HG03520 (cell line): Measurements from ENCODE around the gene AOPEP.
"Not testable (repeated sequence)": the region's sequence is repeated elsewhere in the genome, so short reads cannot be mapped to it uniquely, and the experiment has no call there.

ENCODE experiments used
- ATAC-seq: cut with Tn5 transposase; IDR thresholded peaks from one replicate; pipeline ENCODE4 v1.9.1; 2021; ENCODE audit warnings: mild to moderate bottlenecking, moderate library complexity; ENCODE audit not compliant: unreplicated experiment

The AOPEP gene

DNA sequence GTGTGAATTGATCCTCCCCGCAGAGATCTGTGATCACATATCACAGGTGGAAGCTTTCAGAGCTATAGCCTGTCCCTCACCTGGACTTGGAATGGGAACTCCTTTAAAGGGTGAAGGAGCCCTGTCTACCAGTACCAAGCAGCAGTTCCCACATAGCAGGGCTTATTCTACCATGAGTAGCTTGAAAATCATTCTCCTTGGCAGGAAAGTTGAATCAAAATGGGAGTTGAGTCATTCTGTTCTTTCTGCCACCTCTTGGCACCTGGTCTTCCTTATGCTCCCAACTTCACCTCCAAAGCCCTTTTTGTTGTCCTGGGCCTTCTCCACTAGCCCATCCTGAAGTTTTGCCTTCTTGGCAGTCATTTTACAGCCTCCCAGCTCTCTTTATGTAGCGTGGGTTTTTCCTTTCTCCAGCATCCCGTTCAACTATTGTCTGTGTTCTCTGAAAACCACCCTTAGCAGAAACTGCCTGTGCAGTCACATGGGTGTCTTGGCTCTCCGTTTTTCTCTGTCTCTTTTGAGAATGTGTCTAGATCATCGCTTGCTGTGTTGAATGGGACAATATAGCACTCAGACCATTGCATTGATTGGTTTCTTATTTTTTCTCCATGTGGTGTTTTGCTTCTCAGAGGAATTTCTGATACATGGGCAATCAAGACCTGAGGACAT, 222.2 kb downstream of the AOPEP start:
- no peak for ATAC-seq

DNA sequence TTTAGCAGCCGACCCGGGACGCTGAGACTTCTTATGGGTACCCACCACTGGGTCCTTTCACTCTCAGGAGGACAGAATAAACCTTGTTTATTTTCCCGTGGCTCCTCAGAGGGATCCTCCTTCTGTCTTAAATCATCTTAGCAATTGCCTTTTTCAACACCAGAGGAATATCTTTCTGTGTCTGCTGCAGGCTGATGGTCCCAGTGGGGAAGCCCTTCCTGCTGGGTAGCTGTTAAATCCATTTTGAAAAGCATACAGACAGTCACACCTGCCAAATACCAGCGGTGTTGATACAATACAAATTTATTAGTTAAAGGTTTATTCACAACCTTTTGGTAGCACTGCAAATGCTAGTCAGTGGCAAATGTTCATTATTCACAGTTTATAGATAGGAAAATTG, 222.9 kb downstream of the AOPEP start:
- no peak for ATAC-seq

DNA sequence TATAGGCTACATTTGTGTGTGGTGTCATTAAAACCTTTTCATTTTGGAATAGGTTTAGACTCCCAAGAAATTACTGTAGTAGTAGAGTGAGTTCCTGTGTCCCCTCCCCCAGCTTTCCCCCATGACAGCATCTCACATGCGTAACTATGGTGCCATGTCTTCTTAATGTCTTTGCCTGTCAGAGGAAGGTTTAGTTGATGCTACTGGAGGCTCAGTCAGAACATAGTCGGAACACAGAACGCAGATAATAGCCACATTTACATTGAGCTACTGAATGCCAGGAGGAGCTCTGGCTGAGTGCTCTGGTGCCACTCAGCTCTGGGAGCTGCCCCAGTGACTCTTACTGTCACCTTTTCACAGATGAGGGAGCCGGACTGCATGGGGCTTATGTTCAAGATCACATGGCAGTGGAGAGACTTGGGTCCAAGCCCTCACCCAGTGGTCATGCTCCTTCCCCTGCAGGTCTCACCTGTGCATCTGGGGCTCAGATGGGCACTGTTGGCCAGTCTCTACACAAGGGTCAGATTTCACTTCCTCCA, 223.6 kb downstream of the AOPEP start:
- no peak for ATAC-seq

DNA sequence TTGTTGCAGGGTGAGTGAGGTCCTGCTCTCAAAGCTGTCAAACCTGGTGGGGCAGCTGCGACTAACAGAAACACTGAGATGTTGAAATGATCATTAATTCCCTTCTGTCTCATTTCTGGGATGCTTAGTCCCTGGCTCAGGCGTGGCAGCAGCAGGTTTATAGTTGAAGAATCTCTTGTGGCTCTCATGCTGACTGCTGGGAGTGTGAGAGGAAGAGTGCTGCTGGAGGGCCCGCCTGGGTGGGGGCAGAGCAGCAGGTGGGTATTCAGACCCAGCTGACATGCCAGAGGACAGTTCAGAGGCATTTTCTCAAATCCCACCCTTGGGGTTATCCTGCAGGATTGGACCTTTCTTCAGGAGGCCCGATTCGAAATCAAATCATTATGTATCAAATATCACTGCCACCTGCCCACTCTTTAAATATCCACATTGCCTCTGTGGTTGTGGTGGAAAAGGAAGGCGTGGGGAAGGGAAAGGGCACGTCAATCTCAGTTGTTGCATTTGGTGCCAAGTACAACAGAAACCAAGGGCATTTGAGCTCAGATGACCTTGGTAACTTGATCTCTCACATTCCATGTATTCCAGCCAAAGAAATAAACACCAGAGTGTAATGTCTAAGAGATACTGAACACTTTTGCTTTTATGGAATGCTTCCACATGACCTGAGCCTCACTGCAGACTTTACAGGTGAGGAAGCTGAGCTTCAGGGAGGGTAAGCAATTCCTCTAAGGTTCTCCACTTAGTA, 224.3 kb downstream of the AOPEP start:
- no peak for ATAC-seq

DNA sequence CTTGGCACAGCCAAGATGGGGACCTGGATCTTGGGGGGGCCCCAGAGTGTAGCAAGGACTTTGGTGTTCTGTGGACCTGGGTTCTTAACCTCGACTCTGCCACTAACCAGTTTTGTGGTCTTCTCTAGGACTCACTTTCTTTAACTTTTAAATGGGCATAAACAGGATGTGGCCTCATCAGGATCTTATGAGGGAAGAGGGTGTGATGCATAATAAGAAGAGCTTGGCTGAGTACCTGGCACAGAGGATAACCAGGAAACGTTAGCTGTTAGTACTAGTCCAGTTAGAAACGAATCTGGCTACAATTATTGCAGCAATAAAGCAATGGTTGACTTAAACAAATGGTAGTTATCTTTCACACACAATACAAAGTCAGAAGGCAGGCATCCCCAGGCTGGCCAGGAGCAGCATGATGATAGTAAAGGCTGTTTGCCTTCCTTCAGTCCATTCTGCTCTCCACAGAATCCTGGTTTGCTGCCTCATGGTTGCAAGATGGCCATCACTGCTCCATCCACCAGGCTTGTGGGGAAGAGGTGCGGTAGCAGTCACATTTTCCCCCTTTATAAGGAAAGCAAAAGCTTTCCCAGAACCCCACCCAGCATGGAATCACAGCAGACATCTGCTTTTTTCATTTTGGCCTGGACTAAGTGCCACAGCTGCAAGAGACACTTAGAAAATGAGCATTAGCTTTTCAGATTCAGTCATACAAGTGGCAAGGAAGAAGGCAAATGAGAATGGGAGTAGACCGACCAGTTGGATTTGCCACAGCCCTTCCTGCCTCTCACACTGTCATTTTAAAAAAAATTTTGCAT, 225.0 kb downstream of the AOPEP start:
- no peak for ATAC-seq

DNA sequence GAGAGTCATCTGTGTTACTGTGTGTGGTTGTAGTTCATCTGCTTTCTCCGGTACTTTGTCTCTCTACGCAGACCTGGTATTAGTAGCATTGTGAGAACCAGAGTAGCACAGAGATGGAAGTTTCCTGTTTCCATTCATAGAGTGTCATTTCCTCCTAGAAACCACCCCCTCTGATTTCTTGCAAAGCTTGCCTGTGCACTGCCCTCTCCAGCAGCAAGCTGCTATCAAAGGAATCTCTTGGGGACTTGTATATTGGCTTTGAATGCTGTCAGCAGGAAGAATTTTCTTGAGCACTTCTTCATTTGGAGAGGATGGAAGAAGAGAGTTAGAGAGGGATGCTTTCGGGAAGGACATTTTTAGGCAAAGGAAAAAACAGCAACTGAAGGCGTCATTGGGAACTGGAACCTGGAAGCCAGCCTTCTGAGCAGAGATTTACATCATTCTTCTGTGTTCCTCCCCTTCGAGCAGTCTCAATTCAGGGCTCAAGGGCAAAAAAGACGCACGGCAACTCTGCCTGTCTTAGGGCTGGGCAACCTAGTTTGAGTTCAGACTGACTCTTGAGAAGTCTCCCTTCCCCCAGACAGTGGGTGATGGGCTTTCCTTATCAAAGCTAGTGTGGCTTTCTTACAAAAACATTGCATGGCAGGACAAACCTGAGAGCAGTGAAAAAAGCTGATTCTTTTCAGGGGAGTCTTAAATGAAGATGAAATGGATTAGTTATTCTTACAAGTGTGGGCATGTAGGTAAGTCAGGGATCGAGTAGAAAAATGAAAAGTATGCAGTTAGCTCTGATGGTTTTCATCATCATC, 226.3 kb downstream of the AOPEP start:
- ATAC-seq: peak; percentile 76

DNA sequence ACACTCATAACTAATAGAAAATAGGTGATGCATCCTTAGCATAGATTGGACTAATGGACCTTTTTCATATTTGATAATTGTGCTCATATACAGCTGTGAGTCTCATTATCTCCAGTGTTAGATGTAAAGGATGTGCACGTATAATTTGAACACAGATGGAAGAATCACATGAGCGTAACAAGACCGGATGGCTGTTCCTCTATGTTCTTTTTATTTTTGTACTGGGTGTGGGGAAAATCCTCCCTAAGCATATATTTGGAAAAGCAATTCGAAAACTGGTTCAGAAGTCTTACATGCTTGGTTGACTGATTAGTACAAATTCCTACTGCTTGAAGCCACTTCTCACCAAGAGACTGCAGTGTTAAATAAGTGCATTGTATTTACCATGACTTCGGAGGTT, 230.2 kb downstream of the AOPEP start:
- no peak for ATAC-seq

DNA sequence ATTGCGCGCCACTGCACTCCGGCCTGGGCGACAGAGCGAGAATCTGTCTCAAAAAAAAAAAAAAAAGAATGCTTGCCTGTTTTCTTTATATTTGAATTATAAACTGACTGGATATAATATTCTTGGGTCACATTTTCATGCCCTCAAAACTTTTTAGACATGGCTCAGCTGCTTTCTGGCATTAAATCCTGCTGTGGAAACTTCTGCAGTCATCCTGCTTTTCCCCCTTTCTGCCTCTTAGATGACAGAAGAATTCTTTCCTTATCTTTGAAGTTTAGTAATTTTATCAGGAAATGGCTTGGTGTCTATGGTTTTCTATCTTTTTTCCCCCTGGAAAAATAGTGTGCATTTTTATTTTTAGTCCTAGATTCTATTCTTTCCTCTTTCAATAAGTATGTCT, 234.5 kb downstream of the AOPEP start:
- ATAC-seq: no peak

DNA sequence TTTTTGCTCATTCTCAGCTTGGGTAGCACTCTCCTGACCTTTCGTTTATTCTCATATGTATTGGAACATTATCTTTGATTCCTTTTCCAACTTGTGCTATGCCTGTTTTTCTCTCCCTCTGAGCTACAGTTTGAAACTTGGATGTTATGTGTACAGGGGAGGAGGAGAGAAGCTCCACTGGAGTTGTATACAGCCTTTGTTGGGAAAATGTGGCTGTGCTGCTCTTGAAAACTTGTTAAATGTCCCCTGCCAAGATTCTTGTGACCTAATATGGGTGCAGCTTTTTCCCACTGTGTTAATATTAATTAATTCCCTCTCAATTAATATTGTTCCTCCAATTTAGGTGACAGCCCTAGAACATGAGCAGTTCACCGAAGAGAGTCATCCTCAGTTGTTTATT, 235.4 kb downstream of the AOPEP start:
- ATAC-seq: no peak

DNA sequence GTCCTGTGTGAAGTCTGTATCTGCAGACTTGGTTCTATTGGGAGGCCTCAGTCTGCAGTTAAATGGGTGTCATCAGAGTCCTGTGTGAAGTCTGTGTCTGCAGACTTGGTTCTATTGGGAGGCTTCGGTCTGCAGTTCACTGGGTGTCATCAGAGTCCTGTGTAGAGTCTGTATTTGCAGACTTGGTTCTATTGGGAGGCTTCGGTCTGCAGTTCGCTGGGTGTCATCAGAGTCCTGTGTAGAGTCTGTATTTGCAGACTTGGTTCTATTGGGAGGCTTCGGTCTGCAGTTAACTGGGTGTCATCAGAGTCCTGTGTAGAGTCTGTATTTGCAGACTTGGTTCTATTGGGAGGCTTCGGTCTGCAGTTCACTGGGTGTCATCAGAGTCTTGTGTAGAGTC, 239.1 kb downstream of the AOPEP start:
- not testable (repeated sequence) for ATAC-seq

DNA sequence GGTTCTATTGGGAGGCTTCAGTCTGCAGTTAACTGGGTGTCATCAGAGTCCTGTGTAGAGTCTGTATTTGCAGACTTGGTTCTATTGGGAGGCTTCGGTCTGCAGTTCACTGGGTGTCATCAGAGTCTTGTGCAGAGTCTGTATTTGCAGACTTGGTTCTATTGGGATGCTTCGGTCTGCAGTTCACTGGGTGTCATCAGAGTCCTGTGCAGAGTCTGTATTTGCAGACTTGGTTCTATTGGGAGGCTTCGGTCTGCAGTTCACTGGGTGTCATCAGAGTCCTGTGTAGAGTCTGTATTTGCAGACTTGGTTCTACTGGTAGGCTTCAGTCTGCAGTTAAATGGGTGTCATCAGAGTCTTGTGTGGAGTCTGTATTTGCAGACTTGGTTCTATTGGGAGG, 239.5 kb downstream of the AOPEP start:
- ATAC-seq: not testable (repeated sequence)

DNA sequence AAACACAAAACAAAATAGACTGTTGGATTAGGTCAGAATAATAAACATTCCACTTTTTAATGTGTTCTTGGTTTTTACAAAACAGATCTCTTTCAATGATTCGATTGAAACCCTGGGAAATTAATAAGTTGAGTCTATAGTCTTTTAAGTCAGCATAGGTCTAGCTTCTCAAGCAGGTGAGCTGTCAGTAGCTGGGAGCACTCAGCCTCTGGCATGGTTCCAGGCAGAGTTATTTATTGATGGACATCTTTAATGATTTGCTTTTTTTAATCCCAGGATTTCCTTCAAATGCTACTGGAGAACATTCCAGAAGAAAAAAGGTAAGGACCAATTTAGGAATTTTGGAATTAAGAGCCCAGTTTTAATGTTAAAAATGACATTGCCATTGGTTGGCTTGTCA, 241.0 kb downstream of the AOPEP start:
- ATAC-seq: no peak

DNA sequence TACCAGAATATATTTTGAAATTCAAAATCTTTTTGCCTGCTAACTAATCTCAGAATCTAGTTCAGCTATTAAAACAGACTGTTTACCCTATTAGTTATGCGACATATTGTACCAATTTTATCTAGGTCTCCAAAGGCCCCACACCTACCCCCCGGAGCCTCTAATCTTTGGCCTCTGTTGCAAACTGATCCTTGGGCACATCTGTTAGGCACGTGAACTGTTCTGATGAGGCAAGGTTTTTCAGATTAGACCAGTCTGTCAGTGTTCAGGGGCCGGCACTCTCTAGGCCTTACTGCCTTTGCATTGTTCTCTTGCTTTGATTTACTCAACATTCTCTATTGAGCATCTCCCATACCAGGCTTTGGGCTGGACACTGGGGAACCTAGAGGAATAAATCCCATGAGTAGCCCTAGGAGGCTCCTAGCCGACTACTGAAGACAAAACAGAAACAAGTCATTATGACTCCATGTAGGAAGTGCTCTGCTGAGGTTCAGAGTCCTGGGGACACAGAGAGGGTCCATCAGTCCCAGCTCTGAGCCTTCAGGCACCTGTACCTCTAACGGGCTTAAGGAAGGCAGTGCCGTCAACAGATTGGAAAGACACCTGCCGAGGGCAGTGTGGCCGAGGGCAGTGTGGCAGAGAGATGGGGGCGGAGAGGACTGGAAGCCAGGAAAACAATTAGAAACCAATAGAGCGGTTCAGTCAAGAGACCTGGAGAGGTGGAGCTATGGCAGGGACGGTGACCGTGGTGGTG, 245.1 kb downstream of the AOPEP start:
- no peak for ATAC-seq

DNA sequence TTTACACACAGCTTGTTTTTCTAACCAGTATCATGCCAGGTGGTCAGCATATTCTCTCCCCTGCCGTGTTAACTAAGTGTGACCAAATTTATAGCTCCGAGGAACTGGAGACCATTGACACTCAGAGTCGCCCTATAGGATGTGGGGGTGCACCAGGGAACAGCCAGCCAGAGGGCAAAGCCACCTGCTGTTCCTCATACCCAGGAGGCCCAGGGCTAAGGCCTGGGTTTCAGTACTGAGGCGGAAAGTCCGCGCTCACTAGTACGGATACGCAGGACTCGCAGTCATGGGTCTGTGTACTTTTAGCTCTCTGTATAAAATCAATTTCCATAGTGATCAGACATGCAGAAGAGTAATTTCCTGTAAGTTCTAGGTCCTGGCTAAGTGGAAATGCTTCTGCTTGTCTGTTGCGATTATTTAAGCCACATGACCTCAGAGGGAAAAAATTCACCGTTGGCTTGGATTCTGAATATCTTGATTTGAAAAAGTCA, 247.0 kb downstream of the AOPEP start:
- no peak for ATAC-seq

DNA sequence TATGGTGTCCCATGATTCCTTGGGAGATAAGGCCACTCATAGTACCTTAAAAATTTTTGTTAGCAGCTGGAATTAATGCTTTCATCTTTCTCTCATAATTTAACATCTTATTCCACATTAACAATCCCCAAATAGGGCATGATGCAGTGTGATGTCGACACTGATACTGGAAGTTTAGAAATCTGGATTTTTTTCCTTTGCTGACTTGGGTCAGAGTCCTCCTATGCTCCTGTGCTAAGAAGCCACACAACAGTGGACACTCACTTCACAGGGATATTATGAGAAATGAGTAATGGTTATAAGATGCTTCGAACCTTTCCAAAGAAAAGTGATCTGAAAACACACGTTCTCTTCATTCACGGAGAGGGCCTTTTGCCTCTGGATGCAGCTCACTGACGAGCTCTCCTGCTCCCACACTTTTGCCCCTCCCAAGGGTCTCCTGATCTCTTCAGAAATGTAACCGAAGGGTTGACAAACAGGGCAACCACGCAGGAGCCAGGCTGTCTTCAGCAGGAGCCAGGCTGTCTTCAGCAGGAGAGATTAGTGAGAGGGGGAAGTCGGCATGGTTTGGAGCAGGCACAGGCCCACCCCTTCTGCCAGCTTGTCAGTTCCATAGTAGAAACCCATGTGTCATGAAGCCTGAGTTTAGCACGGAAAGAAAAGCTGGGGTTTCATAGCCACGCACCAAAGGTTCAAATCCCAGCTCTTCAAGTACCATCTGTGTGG, 247.8 kb downstream of the AOPEP start:
- ATAC-seq: no peak

DNA sequence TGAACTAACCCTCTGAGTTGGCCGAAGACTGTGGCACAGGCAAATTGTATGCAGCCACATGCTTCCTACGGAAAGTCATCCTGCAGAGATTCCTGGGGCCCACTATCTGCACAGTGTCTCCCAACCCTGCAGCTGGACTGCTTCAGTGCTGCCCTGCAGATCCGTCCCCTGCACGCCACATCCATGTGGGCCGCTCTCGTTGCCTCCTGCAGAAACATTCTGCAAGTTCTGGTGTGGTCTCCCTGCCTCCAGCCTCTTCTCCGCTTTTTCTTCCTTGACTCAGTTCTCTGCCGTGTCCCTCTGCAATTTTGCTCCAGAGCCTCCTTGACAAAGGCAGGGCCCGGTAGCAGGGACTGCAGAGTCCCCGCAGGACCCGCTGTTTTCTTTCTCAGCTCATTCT, 249.0 kb downstream of the AOPEP start:
- no peak for ATAC-seq

DNA sequence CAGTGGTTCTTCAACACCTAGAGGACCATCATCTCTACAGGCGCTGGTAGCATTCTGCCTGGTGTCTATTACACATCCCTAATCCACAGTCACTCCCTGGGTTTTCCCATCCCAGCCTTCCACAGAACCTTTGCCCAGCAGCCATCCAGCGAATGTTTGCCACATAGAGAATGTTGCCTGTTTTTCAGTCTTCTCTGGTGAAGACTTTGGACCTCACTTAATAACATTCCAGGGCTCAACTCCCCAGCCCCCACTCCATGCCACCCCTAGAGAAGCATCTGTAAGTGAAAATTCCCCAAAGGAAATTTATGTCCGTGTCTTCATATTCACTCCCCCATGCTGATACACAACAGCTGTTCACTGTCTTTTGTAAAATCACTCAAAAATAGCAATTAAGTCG, 249.6 kb downstream of the AOPEP start:
- no peak for ATAC-seq

DNA sequence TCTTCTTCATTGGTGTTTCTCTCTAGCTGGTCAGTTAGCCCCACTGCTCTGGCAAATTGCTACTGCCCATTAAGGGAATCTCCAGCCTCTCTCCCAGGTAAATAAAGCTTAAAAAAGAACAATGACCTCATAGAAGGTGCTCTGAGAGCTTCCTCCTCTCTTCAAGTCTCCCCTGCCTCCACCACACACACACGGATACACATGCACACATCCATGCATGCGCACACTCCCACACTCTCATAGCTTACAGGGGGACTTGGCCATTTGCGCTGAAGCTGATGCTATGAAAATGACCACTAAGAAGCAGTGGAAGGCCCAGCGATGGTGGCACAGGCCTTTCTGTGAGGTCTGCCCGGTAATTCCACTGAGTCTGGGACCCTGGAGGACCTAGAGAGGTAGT, 250.9 kb downstream of the AOPEP start:
- no peak for ATAC-seq

DNA sequence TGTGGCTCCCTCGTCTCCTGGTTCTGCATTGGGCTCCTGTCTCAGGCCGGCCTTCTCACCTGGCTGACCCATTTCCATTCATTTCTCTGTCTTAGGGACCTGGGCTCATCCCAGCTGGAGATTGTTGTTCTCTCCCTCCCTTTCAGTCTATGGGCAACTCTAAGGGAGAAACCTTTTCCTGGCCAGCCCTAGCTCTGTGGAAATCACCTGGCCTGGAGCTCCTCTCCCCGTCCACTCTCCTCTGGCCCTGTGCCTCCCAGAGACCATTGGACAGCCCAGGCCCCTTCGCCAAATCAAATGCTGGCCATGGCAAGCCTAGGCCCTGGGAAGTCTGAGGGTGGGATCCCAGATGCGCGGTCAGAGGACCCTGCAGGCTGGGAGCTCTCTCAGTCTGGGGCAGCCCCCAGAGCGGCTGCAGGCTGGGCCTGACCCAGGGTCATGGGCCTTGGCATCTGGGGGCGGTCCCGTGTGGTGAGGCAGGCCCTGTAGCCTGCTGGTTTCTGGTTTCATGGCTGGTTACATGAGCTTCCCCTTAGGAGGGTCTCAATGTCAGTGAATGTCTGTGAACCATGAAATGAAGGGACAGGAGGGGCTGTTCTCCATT, 253.5 kb downstream of the AOPEP start:
- no peak for ATAC-seq
